ENCODE measurements around the gene ABCA3.
"Not testable (repeated sequence)": the region's sequence is repeated elsewhere in the genome, so short reads cannot be mapped to it uniquely, and the experiment has no call there.

Gene ABCA3

GRCh38 chr16:2270588-2271470, 69.7 kb downstream of the ABCA3 start:
- H3K27ac ChIP-seq = no peak overlapping the region; the same call in 1 of the 2 replicates
- TF ChIP-seq ZFX (IDR thresholded peaks at IDR 0.05) = no peak
- TF ChIP-seq, protein P1, sequence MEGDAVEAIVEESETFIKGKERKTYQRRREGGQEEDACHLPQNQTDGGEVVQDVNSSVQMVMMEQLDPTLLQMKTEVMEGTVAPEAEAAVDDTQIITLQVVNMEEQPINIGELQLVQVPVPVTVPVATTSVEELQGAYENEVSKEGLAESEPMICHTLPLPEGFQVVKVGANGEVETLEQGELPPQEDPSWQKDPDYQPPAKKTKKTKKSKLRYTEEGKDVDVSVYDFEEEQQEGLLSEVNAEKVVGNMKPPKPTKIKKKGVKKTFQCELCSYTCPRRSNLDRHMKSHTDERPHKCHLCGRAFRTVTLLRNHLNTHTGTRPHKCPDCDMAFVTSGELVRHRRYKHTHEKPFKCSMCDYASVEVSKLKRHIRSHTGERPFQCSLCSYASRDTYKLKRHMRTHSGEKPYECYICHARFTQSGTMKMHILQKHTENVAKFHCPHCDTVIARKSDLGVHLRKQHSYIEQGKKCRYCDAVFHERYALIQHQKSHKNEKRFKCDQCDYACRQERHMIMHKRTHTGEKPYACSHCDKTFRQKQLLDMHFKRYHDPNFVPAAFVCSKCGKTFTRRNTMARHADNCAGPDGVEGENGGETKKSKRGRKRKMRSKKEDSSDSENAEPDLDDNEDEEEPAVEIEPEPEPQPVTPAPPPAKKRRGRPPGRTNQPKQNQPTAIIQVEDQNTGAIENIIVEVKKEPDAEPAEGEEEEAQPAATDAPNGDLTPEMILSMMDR (conservative IDR thresholded peaks at IDR 0.05) = no peak

DNA sequence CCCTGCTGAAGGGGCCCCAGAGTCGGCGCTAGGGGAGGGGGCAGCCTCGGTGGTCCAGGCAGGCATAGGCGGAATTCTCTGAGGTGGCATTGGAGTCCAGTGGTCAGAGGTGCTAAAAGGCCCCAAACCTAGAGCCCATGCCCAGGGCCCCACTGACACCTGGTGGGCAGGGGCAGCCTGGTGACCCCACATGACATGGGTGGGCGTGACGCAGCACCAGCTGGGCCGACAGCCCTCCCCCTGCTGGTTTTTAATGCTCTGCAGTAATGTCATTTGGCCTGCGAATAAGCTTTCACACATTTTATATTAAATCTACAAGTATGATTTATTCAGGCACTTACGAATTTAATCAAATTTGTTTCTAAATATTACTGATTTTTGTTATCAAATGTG, 70.5 kb downstream of the ABCA3 start:
- TF ChIP-seq ZFX (IDR thresholded peaks at IDR 0.05) = no peak
- TF ChIP-seq, protein P1 (conservative IDR thresholded peaks at IDR 0.05) = no peak
- H3K27ac ChIP-seq = peak overlapping the region; percentile 98; the same call in 1 of the 2 replicates

GRCh38 chr16:2267913-2268666, 72.4 kb downstream of the ABCA3 start, which contains the start of gene RNPS1:
RNPS1 (minus strand) TSS chr16:2268126; CDS start chr16:2264643, 3,483 bp downstream.
- H3K27ac ChIP-seq = peak within 1 kb of the TSS; percentile 98
- 0 out of 2 replicates have a peak, but pooled peaks have one; percentile 24 for TF ChIP-seq ZFX (IDR thresholded peaks at IDR 0.05)
- TF ChIP-seq, protein P1 (conservative IDR thresholded peaks at IDR 0.05) = no peak

DNA sequence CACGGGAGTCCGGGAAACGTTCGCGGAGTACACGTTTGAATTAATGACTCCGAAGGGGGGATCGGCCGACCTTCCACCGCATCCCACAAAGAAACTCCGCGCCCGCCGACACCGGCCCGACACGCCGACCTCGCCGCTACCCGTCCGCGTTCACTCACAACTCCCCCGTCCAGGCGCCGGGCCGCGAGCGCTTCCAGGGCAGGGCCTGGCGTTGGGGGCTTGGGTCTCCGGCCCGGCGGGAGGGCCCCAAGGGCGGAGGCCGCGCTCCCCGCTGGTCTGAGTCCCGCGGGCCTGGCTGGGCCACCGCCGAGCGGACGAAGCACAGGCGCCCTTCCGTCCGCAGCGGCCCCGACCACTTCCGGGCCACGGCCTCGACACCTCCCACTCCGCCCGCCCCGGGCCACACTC, 73.0 kb downstream of the ABCA3 start:
- peak; percentile 75 for TF ChIP-seq ZFX (IDR thresholded peaks at IDR 0.05)
- peak overlapping the region; percentile 98 for H3K27ac ChIP-seq

GRCh38 chr16:2266887-2267286, 73.6 kb downstream of the ABCA3 start:
- H3K27ac ChIP-seq = peak overlapping the region; percentile 98

DNA sequence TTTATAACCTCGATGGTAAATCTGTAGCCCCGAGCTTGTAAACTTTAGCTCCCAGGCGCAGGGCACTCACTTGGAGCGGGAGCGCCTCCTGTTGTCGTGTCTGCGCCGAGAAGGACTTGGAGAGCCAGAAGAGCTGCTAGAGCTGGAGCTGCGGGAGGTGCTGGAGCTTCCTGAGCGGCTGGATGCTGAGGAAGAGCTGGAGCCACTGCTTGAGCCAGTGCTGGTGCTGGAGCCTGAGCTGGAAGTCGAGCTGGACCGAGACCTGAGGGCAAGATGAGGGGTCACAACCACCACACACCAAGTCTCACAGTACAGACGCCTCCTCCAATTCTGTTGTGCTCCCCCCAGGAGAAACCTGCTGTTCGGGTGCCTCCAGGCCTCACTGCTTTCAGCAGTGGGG, 77.5 kb downstream of the ABCA3 start:
- peak overlapping the region; percentile 0; the same call in 1 of the 2 replicates for H3K27ac ChIP-seq

DNA sequence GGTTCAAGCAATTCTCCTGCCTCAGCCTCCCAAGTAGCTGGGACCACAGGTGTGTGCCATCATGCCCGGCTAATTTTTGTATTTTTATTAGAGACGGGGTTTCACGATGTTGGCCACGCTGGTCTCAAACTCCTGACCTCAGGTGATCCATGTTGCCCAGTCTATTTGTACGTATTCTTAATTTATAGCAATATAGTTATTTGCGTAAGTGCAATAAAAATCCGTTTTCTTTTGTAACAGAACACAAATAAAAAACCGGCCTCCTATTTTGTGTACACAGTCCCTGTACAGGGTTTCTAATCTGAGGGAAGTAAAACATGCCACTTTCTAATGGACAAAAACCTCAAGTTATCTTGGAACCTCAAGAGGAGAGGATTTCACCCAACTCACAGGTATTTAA, 80.3 kb downstream of the ABCA3 start:
- TF ChIP-seq, protein P1 (conservative IDR thresholded peaks at IDR 0.05) = no peak
- TF ChIP-seq ZFX (IDR thresholded peaks at IDR 0.05) = no peak
- peak overlapping the region; percentile 29; the same call in 1 of the 2 replicates for H3K27ac ChIP-seq

- not testable (repeated sequence) for H3K27ac ChIP-seq
Measured at GRCh38 chr16:2258530-2258929, 82.0 kb downstream of the ABCA3 start.

DNA sequence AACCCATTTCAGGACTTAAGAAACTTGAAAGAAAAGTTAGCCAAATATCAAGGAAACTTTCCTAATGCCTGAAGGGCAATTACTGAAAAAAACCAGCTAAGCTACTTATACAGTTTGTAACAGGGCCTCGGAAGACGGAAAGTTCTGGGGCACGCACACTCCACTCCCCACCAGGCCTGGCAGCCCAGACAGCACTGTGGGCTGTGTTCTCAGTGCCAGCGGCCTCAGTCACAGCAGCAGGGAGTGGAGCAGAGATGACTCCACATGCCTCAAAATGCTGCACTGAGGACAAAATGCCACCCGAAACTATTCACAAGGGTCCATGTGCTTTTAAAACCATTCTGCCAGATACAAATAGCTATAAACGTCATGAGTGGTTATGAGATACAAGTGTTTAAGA, 82.8 kb downstream of the ABCA3 start:
- no peak overlapping the region for H3K27ac ChIP-seq
- TF ChIP-seq ZFX (IDR thresholded peaks at IDR 0.05) = no peak
- TF ChIP-seq, protein P1 (conservative IDR thresholded peaks at IDR 0.05) = no peak

All from C4-2B (cell line).